ENCODE data around the gene NFAT5. TPM values are rescaled to one million over a fixed set of nuclear protein-coding genes. Genes with fewer than 3 reads are reported as not detected.

Gene NFAT5
- total and polyA plus RNA-seq, 9 of the 15 experiments (the other 6 are each of a cell fraction or from before 2014, with no cell fraction given) = 0.78 to 20.5 (median 12.4) TPM

DNA sequence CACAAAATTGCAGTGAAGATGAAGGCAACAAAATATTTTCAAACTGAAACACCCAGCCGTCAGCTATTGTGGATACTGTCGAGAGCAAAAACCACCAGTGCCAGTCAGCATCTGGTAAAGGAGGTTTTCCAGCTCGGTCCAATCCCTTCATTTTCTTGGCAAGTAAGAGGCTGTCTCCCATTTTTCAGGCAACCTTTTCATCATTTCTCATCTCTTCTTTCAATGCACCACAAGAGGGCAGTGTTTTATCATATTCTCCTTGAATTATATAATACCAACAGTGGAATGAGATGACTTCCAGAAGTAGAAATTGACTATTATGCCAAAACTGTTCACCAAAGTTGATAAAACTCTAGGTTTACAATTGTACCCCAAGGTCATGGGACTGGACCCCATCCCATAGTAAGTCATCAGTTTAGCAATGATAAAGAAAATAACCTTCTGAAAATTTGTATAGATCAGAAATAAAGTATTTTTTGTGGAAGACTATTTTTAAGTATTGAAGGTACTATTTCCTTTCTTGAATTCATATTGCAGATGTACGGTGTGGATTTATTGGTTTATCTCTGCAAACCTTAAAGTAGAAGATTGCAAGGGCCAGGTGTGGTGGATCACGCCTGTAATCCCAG is 143.8 kb downstream of the NFAT5 start (continued):
- TF ChIP-seq, protein P1, sequence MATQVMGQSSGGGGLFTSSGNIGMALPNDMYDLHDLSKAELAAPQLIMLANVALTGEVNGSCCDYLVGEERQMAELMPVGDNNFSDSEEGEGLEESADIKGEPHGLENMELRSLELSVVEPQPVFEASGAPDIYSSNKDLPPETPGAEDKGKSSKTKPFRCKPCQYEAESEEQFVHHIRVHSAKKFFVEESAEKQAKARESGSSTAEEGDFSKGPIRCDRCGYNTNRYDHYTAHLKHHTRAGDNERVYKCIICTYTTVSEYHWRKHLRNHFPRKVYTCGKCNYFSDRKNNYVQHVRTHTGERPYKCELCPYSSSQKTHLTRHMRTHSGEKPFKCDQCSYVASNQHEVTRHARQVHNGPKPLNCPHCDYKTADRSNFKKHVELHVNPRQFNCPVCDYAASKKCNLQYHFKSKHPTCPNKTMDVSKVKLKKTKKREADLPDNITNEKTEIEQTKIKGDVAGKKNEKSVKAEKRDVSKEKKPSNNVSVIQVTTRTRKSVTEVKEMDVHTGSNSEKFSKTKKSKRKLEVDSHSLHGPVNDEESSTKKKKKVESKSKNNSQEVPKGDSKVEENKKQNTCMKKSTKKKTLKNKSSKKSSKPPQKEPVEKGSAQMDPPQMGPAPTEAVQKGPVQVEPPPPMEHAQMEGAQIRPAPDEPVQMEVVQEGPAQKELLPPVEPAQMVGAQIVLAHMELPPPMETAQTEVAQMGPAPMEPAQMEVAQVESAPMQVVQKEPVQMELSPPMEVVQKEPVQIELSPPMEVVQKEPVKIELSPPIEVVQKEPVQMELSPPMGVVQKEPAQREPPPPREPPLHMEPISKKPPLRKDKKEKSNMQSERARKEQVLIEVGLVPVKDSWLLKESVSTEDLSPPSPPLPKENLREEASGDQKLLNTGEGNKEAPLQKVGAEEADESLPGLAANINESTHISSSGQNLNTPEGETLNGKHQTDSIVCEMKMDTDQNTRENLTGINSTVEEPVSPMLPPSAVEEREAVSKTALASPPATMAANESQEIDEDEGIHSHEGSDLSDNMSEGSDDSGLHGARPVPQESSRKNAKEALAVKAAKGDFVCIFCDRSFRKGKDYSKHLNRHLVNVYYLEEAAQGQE (IDR thresholded peaks at IDR 0.05; ENCODE audit: borderline replicate concordance) = peak; percentile 83
- TF ChIP-seq, protein P1 (CRISPR knock-in tag; IDR thresholded peaks at IDR 0.05; ENCODE audit: low read depth) = no peak
- TF ChIP-seq LCOR (CRISPR knock-in tag; IDR thresholded peaks at IDR 0.05) (no peak), ZKSCAN1 (IDR thresholded peaks at IDR 0.05; ENCODE audit: low read depth, low read length) (no peak), NFIC (IDR thresholded peaks at IDR 0.05) (no peak), TEAD4 (IDR thresholded peaks at IDR 0.05; ENCODE audit: low read length) (no peak), TEAD4 (CRISPR knock-in tag; IDR thresholded peaks at IDR 0.05; ENCODE audit: borderline replicate concordance) (no peak), ETV1 (tag; conservative IDR thresholded peaks at IDR 0.05; ENCODE audit: low read depth) (no peak), BHLHE40 (IDR thresholded peaks at IDR 0.05; ENCODE audit: low read length) (no peak)
- TF ChIP-seq, protein P2, sequence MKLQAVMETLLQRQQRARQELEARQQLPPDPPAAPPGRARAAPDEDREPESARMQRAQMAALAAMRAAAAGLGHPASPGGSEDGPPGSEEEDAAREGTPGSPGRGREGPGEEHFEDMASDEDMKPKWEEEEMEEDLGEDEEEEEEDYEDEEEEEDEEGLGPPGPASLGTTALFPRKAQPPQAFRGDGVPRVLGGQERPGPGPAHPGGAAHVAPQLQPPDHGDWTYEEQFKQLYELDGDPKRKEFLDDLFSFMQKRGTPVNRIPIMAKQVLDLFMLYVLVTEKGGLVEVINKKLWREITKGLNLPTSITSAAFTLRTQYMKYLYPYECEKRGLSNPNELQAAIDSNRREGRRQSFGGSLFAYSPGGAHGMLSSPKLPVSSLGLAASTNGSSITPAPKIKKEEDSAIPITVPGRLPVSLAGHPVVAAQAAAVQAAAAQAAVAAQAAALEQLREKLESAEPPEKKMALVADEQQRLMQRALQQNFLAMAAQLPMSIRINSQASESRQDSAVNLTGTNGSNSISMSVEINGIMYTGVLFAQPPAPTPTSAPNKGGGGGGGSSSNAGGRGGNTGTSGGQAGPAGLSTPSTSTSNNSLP (IDR thresholded peaks at IDR 0.05; ENCODE audit: borderline replicate concordance, low read depth, low read length) = peak; percentile 82; the same call in 1 of the 2 replicates
- TF ChIP-seq, protein P3, sequence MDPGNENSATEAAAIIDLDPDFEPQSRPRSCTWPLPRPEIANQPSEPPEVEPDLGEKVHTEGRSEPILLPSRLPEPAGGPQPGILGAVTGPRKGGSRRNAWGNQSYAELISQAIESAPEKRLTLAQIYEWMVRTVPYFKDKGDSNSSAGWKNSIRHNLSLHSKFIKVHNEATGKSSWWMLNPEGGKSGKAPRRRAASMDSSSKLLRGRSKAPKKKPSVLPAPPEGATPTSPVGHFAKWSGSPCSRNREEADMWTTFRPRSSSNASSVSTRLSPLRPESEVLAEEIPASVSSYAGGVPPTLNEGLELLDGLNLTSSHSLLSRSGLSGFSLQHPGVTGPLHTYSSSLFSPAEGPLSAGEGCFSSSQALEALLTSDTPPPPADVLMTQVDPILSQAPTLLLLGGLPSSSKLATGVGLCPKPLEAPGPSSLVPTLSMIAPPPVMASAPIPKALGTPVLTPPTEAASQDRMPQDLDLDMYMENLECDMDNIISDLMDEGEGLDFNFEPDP (CRISPR knock-in tag; IDR thresholded peaks at IDR 0.05) = no peak
- TF ChIP-seq, protein P4, sequence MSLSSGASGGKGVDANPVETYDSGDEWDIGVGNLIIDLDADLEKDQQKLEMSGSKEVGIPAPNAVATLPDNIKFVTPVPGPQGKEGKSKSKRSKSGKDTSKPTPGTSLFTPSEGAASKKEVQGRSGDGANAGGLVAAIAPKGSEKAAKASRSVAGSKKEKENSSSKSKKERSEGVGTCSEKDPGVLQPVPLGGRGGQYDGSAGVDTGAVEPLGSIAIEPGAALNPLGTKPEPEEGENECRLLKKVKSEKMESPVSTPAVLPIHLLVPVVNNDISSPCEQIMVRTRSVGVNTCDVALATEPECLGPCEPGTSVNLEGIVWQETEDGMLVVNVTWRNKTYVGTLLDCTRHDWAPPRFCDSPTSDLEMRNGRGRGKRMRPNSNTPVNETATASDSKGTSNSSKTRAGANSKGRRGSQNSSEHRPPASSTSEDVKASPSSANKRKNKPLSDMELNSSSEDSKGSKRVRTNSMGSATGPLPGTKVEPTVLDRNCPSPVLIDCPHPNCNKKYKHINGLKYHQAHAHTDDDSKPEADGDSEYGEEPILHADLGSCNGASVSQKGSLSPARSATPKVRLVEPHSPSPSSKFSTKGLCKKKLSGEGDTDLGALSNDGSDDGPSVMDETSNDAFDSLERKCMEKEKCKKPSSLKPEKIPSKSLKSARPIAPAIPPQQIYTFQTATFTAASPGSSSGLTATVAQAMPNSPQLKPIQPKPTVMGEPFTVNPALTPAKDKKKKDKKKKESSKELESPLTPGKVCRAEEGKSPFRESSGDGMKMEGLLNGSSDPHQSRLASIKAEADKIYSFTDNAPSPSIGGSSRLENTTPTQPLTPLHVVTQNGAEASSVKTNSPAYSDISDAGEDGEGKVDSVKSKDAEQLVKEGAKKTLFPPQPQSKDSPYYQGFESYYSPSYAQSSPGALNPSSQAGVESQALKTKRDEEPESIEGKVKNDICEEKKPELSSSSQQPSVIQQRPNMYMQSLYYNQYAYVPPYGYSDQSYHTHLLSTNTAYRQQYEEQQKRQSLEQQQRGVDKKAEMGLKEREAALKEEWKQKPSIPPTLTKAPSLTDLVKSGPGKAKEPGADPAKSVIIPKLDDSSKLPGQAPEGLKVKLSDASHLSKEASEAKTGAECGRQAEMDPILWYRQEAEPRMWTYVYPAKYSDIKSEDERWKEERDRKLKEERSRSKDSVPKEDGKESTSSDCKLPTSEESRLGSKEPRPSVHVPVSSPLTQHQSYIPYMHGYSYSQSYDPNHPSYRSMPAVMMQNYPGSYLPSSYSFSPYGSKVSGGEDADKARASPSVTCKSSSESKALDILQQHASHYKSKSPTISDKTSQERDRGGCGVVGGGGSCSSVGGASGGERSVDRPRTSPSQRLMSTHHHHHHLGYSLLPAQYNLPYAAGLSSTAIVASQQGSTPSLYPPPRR (CRISPR knock-in tag; IDR thresholded peaks at IDR 0.05; ENCODE audit: borderline replicate concordance) = no peak

All from K562 (cell line).